Measurements from ENCODE around the gene MARK4. TPM values are rescaled to one million over a fixed set of nuclear protein-coding genes. Genes with fewer than 3 reads are reported as not detected.

The MARK4 gene
- total RNA-seq, 1 experiment from 2014 or later = 58.5 TPM

- H3K27me3 Mint-ChIP-seq (ENCODE audit: low read depth) = peaks cover 7% of the 10 kb centered on the region; the same call in 1 of the 2 replicates
- TF ChIP-seq ZNF671 (CRISPR knock-in tag; IDR thresholded peaks at IDR 0.05) (no peak), CTCF (IDR thresholded peaks at IDR 0.05) (no peak), ATF6 (CRISPR knock-in tag; IDR thresholded peaks at IDR 0.05) (no peak), NFATC4 (CRISPR knock-in tag; IDR thresholded peaks at IDR 0.05) (no peak), NR2C2 (CRISPR knock-in tag; IDR thresholded peaks at IDR 0.05) (no peak), ZNF416 (CRISPR knock-in tag; IDR thresholded peaks at IDR 0.05) (no peak), ZNF138 (CRISPR knock-in tag; conservative IDR thresholded peaks at IDR 0.05) (no peak)
- ChIA-PET CTCF (no interaction called here), POLR2A (no interaction called here)
- no peak for ATAC-seq
- DNase-seq (ENCODE audit: low spot score) = no peak
- H3K27ac Mint-ChIP-seq = no peak overlapping the region
- H3K9me3 Mint-ChIP-seq = peaks cover 4% of the 10 kb centered on the region
- H3K4me1 Mint-ChIP-seq = no peaks in the 10 kb centered on the region
- H3K36me3 Mint-ChIP-seq = peaks cover 33% of the 10 kb centered on the region
- no peak overlapping the region for H3K4me3 Mint-ChIP-seq
These were observed 40.8 kb downstream of the MARK4 start for GRCh38 chr19:45291834-45292233.

- Mint-ChIP-seq H3K27ac (no peak overlapping the region), H3K4me1 (no peaks in the 10 kb centered on the region)
- CTCF ChIA-PET = no interaction called here
These were observed 42.6 kb downstream of the MARK4 start for GRCh38 chr19:45293682-45294081.

GRCh38 chr19:45294291-45295029 is 43.4 kb downstream of the MARK4 start:
- ChIA-PET CTCF (no interaction called here), POLR2A (no interaction called here)
- peaks cover 41% of the 10 kb centered on the region for H3K36me3 Mint-ChIP-seq
- peaks cover 4% of the 10 kb centered on the region for H3K9me3 Mint-ChIP-seq
- no peak overlapping the region for H3K4me3 Mint-ChIP-seq
- peaks cover 7% of the 10 kb centered on the region; the same call in 1 of the 2 replicates for H3K27me3 Mint-ChIP-seq (ENCODE audit: low read depth)
- DNase-seq (ENCODE audit: low spot score) = no peak
- ATAC-seq = no peak
- no peaks in the 10 kb centered on the region for H3K4me1 Mint-ChIP-seq
- H3K27ac Mint-ChIP-seq = no peak overlapping the region
- TF ChIP-seq ZNF532 (CRISPR knock-in tag; IDR thresholded peaks at IDR 0.05; ENCODE audit: borderline replicate concordance) (no peak), ATF6 (CRISPR knock-in tag; IDR thresholded peaks at IDR 0.05) (no peak), ESRRA (CRISPR knock-in tag; IDR thresholded peaks at IDR 0.05; ENCODE audit: borderline replicate concordance) (no peak), HMGXB4 (CRISPR knock-in tag; IDR thresholded peaks at IDR 0.05) (no peak), ZSCAN18 (CRISPR knock-in tag; IDR thresholded peaks at IDR 0.05) (no peak), HMGA2 (CRISPR knock-in tag; IDR thresholded peaks at IDR 0.05) (no peak), JUN (CRISPR knock-in tag; IDR thresholded peaks at IDR 0.05) (no peak), NR2C2 (CRISPR knock-in tag; IDR thresholded peaks at IDR 0.05) (no peak)

More at GRCh38 chr19:45293682-45294081, 42.6 kb downstream of the MARK4 start:
- no peak overlapping the region for H3K4me3 Mint-ChIP-seq
- peaks cover 40% of the 10 kb centered on the region for H3K36me3 Mint-ChIP-seq
- POLR2A ChIA-PET = no interaction called here
- H3K27me3 Mint-ChIP-seq (ENCODE audit: low read depth) = peaks cover 7% of the 10 kb centered on the region; the same call in 1 of the 2 replicates
- DNase-seq (ENCODE audit: low spot score) = no peak
- TF ChIP-seq HMGA2 (CRISPR knock-in tag; IDR thresholded peaks at IDR 0.05) (no peak), SMAD4 (CRISPR knock-in tag; IDR thresholded peaks at IDR 0.05) (no peak), TEAD1 (CRISPR knock-in tag; IDR thresholded peaks at IDR 0.05) (no peak), ESRRA (CRISPR knock-in tag; IDR thresholded peaks at IDR 0.05; ENCODE audit: borderline replicate concordance) (no peak), TCF7 (CRISPR knock-in tag; IDR thresholded peaks at IDR 0.05; ENCODE audit: low read depth) (no peak)
- peaks cover 4% of the 10 kb centered on the region for H3K9me3 Mint-ChIP-seq
- ATAC-seq = no peak
